Naive thymus-derived CD4-positive, alpha-beta T cell (primary cell): ENCODE results near the gene TTC17. TPM values are rescaled to one million over a fixed set of nuclear protein-coding genes. Genes with fewer than 3 reads are reported as not detected.
"Not testable (repeated sequence)": the region's sequence is repeated elsewhere in the genome, so short reads cannot be mapped to it uniquely, and the experiment has no call there.

Experiments
- ATAC-seq: fragments of 150-1000 bp; cut with Tn5 transposase; 2 replicates; pipeline ENCODE4 v1.10.0; 2021; ENCODE audit warnings: mild to moderate bottlenecking, moderate library complexity
- CTCF ChIA-PET: fragments of 350-600 bp; sonication (Branson Sonifier 250); formaldehyde crosslinking; loops from one replicate; lab custom pipeline; 2021; ENCODE audit warnings: antibody characterized with exemption; lab: Charles Lee
- POLR2A ChIA-PET: fragments of 350-600 bp; sonication (Branson Sonifier 250); formaldehyde crosslinking; loops from one replicate; lab custom pipeline; 2021; ENCODE audit warnings: antibody characterized with exemption, inconsistent platforms; lab: Charles Lee
- DNase-seq, 9 donors: peaks; one replicate each; pipeline versions ENCODE4 v3.0.0 to v3.0.0-alpha.2; 2020 to 2022; ENCODE audit warnings: mixed read lengths in 1 of 9
- H3K27ac ChIP-seq: one replicate; pipeline ENCODE4 v1.7.0; 2013; ENCODE audit warnings: mild to moderate bottlenecking, low read depth, low read length, moderate library complexity
- H3K27me3 ChIP-seq, 2 donors: one replicate each; pipeline ENCODE4 v1.7.0; 2013; ENCODE audit warnings: low read length in 2 of 2, mild to moderate bottlenecking in 2 of 2, moderate library complexity in 2 of 2; ENCODE audit not compliant: control insufficient read depth in 2 of 2, insufficient read depth in 2 of 2
- H3K36me3 ChIP-seq, 3 experiments: 1 replicate in 2 of 3; 2 replicates in 1 of 3; pipeline ENCODE4 v1.7.0; 2013; ENCODE audit warnings: low read length in 3 of 3, mild to moderate bottlenecking in 3 of 3, moderate library complexity in 1 of 3; ENCODE audit not compliant: insufficient read depth in 3 of 3, control insufficient read depth in 2 of 3
- H3K4me1 ChIP-seq, 2 donors: one replicate each; pipeline ENCODE4 v1.7.0; 2013; ENCODE audit warnings: low read length in 2 of 2, mild to moderate bottlenecking in 2 of 2, moderate library complexity in 1 of 2; ENCODE audit not compliant: control insufficient read depth in 2 of 2, insufficient read depth in 2 of 2
- H3K4me3 ChIP-seq: 2 replicates; pipeline ENCODE4 v1.7.0; 2013; ENCODE audit warnings: mild to moderate bottlenecking, low read length
- H3K9me3 ChIP-seq, 3 experiments: 1 replicate in 2 of 3; 2 replicates in 1 of 3; pipeline ENCODE4 v1.7.0; 2013; ENCODE audit warnings: low read length in 3 of 3; ENCODE audit not compliant: control insufficient read depth in 2 of 3
- H3K27ac Mint-ChIP-seq, 9 donors: one replicate each; pipeline ENCODE4 v1.8.0; 2020 to 2022; ENCODE audit warnings: mixed read lengths in 9 of 9, mild to moderate bottlenecking in 8 of 9, moderate library complexity in 5 of 9, inconsistent platforms in 2 of 9
- H3K27me3 Mint-ChIP-seq, 5 donors: one replicate each; pipeline ENCODE4 v1.8.0; 2021 to 2022; ENCODE audit warnings: mixed read lengths in 5 of 5, mild to moderate bottlenecking in 1 of 5
- H3K36me3 Mint-ChIP-seq, 5 donors: one replicate each; pipeline ENCODE4 v1.8.0; 2020 to 2022; ENCODE audit warnings: mixed read lengths in 5 of 5, mild to moderate bottlenecking in 3 of 5, inconsistent platforms in 1 of 5
- H3K4me1 Mint-ChIP-seq, 7 donors: one replicate each; pipeline ENCODE4 v1.8.0; 2020 to 2022; ENCODE audit warnings: mixed read lengths in 7 of 7, mild to moderate bottlenecking in 3 of 7, inconsistent platforms in 1 of 7
- H3K4me3 Mint-ChIP-seq, 10 donors: one replicate each; pipeline ENCODE4 v1.8.0; 2020 to 2022; ENCODE audit warnings: mild to moderate bottlenecking in 10 of 10, mixed read lengths in 10 of 10, moderate library complexity in 6 of 10, inconsistent platforms in 2 of 10
- H3K9me3 Mint-ChIP-seq, 11 donors: one replicate each; pipeline ENCODE4 v1.8.0; 2020 to 2022; ENCODE audit warnings: mixed read lengths in 11 of 11, mild to moderate bottlenecking in 4 of 11, inconsistent platforms in 1 of 11, moderate library complexity in 1 of 11
- intact Hi-C, 2 donors: fragments of 100-400 bp; cut with micrococcal nuclease; formaldehyde crosslinking; loops; one replicate each; pipeline ENCODE4 v1.15.1; 2023
- polyA plus RNA-seq, 2 donors: library from polyadenylated mRNA; unstranded; fragments of 300-500 nt; fragmentation: Illumina TruSeq; gene quantifications; one replicate each; pipeline ENCODE4 v1.2.3, GENCODE V29; 2021
- total RNA-seq, 6 experiments: library from RNA in 5 of 6; stranded (reverse) in 5 of 6; gene quantifications; 1 replicate in 5 of 6; 2 replicates in 1 of 6; pipeline ENCODE4 v1.2.3 and lab custom pipeline; 2021 to 2026

TTC17 gene
- total and polyA plus RNA-seq, 7 experiments from 2014 or later = 45.9 to 132 (median 97.9) TPM

- Mint-ChIP-seq H3K4me1 (no peaks in the 10 kb centered on the region), H3K27me3 (no peaks in the 10 kb centered on the region)
- CTCF ChIA-PET = no interaction called here
Measured at GRCh38 chr11:43327987-43328386, 30.7 kb upstream of the TTC17 start.

GRCh38 chr11:43328482-43328881 is 30.2 kb upstream of the TTC17 start:
- Histone ChIP-seq H3K27me3 (no peaks in the 10 kb centered on the region), H3K4me3 (no peak overlapping the region), H3K36me3 (peaks cover 27 to 95% (median 37%) of the 10 kb centered on the region in 3 experiments), H3K9me3 (no peaks in the 10 kb centered on the region), H3K4me1 (no peaks in the 10 kb centered on the region), H3K27ac (no peak overlapping the region)
- intact Hi-C loops = no loop called here
- ATAC-seq = no peak
- DNase-seq = no peak
- ChIA-PET POLR2A (no interaction called here), CTCF (no interaction called here)
- Mint-ChIP-seq H3K36me3 (peaks cover 12 to 69% (median 33%) of the 10 kb centered on the region in 5 donors), H3K4me1 (no peaks in the 10 kb centered on the region), H3K4me3 (no peak overlapping the region), H3K9me3 (no peaks in the 10 kb centered on the region), H3K27ac (no peak overlapping the region), H3K27me3 (no peaks in the 10 kb centered on the region)

More at GRCh38 chr11:43327987-43328386, 30.7 kb upstream of the TTC17 start:
- Histone ChIP-seq H3K9me3 (no peaks in the 10 kb centered on the region), H3K4me3 (no peak overlapping the region), H3K36me3 (peaks cover 32 to 95% (median 41%) of the 10 kb centered on the region in 3 experiments), H3K4me1 (no peaks in the 10 kb centered on the region), H3K27me3 (no peaks in the 10 kb centered on the region), H3K27ac (no peak overlapping the region)
- POLR2A ChIA-PET = no interaction called here
- no peak overlapping the region for H3K27ac Mint-ChIP-seq
- DNase-seq (no peak), ATAC-seq (no peak)
- peaks cover 17 to 72% (median 37%) of the 10 kb centered on the region in 5 donors for H3K36me3 Mint-ChIP-seq
- intact Hi-C loops = no loop called here
- no peaks in the 10 kb centered on the region for H3K9me3 Mint-ChIP-seq
- no peak overlapping the region for H3K4me3 Mint-ChIP-seq

GRCh38 chr11:43341159-43341558 is 17.6 kb upstream of the TTC17 start:
- no peaks in the 10 kb centered on the region for H3K27me3 Mint-ChIP-seq

GRCh38 chr11:43351426-43351825 is 7.3 kb upstream of the TTC17 start:
- H3K4me3 Mint-ChIP-seq = peak overlapping the region in 1 of 10 donors; percentile 39
- ATAC-seq, H3K9me3 ChIP-seq, H3K4me3 ChIP-seq, H3K36me3 ChIP-seq, H3K4me1 ChIP-seq, H3K27me3 ChIP-seq, CTCF ChIA-PET, POLR2A ChIA-PET, H3K4me1 Mint-ChIP-seq, H3K36me3 Mint-ChIP-seq, H3K27ac ChIP-seq, intact Hi-C loops, H3K27ac Mint-ChIP-seq, H3K27me3 Mint-ChIP-seq, H3K9me3 Mint-ChIP-seq: not testable (repeated sequence)
- DNase-seq = peak in 2 of 9 donors; percentile 2 to 32

More at GRCh38 chr11:43341159-43341558, 17.6 kb upstream of the TTC17 start:
- H3K9me3 Mint-ChIP-seq = peaks cover 0 to 3% (median 0%) of the 10 kb centered on the region in 11 donors
- no peak overlapping the region for H3K27ac Mint-ChIP-seq
- H3K4me3 Mint-ChIP-seq = no peak overlapping the region
- Histone ChIP-seq H3K27me3 (no peaks in the 10 kb centered on the region), H3K36me3 (peaks cover 5 to 32% (median 8%) of the 10 kb centered on the region in 3 experiments), H3K4me1 (no peaks in the 10 kb centered on the region), H3K4me3 (no peak overlapping the region), H3K9me3 (no peaks in the 10 kb centered on the region), H3K27ac (no peak overlapping the region)
- DNase-seq = no peak
- intact Hi-C loops = no loop called here
- CTCF ChIA-PET = no interaction called here
- POLR2A ChIA-PET = no interaction called here
- peaks cover 0 to 34% (median 15%) of the 10 kb centered on the region in 5 donors for H3K36me3 Mint-ChIP-seq
- H3K4me1 Mint-ChIP-seq = no peaks in the 10 kb centered on the region
- no peak for ATAC-seq

GRCh38 chr11:43354311-43354710 is 4.4 kb upstream of the TTC17 start:
- Mint-ChIP-seq H3K27me3 (no peaks in the 10 kb centered on the region), H3K27ac (no peak overlapping the region), H3K9me3 (peaks cover 0 to 1% (median 0%) of the 10 kb centered on the region in 11 donors), H3K4me3 (no peak overlapping the region), H3K36me3 (peaks cover 0 to 7% (median 3%) of the 10 kb centered on the region in 5 donors), H3K4me1 (peaks cover 10 to 17% (median 13%) of the 10 kb centered on the region in 7 donors)
- no peak for DNase-seq
- no peaks in the 10 kb centered on the region for H3K9me3 ChIP-seq
- H3K4me3 ChIP-seq = no peak overlapping the region
- CTCF ChIA-PET = no interaction called here
- peaks cover 0 to 8% (median 0%) of the 10 kb centered on the region in 3 experiments for H3K36me3 ChIP-seq
- ATAC-seq = no peak
- H3K27me3 ChIP-seq = no peaks in the 10 kb centered on the region
- intact Hi-C loops = no loop called here
- POLR2A ChIA-PET = interaction anchor here (0.6 kb wide), 1 partner anchor 8 kb away, joined by 3 read pairs; no protein-coding TSS in a partner anchor
- H3K4me1 ChIP-seq = peaks cover 5 to 8% of the 10 kb centered on the region in 2 donors
- no peak overlapping the region for H3K27ac ChIP-seq

- Histone ChIP-seq H3K4me1 (peaks cover 22 to 24% of the 10 kb centered on the region in 2 donors), H3K9me3 (no peaks in the 10 kb centered on the region), H3K27me3 (no peaks in the 10 kb centered on the region), H3K36me3 (peaks cover 0 to 8% (median 0%) of the 10 kb centered on the region in 3 experiments), H3K27ac (no peak overlapping the region), H3K4me3 (no peak overlapping the region)
- Mint-ChIP-seq H3K27ac (no peak overlapping the region), H3K4me1 (peaks cover 23 to 36% (median 31%) of the 10 kb centered on the region in 7 donors), H3K9me3 (peaks cover 0 to 1% (median 0%) of the 10 kb centered on the region in 11 donors), H3K4me3 (peak overlapping the region in 2 of 10 donors; percentile 3 to 31), H3K36me3 (peaks cover 0 to 5% (median 3%) of the 10 kb centered on the region in 5 donors), H3K27me3 (no peaks in the 10 kb centered on the region)
- POLR2A ChIA-PET = interaction anchor here (3.5 kb wide), 1 partner anchor 44 kb away, joined by 43 read pairs; the partner anchor contains the start of gene API5
- ATAC-seq (no peak), DNase-seq (no peak)
- CTCF ChIA-PET = no interaction called here
- intact Hi-C loops = loop anchor here in 1 of 2 donors (5.0 kb wide), 1 partner anchor 711 kb away; the partner anchor contains the start of gene ACCS
Measured at GRCh38 chr11:43356336-43356735, 2.4 kb upstream of the TTC17 start.
